ENCODE data around the gene TCP11. TPM values are rescaled to one million over a fixed set of nuclear protein-coding genes. Genes with fewer than 3 reads are reported as not detected.

TCP11 gene
- total and polyA plus RNA-seq, 2 of the 13 experiments (the other 11 are each of a cell fraction or from before 2014, with no cell fraction given) = 0.04 TPM; not detected in 1

DNA sequence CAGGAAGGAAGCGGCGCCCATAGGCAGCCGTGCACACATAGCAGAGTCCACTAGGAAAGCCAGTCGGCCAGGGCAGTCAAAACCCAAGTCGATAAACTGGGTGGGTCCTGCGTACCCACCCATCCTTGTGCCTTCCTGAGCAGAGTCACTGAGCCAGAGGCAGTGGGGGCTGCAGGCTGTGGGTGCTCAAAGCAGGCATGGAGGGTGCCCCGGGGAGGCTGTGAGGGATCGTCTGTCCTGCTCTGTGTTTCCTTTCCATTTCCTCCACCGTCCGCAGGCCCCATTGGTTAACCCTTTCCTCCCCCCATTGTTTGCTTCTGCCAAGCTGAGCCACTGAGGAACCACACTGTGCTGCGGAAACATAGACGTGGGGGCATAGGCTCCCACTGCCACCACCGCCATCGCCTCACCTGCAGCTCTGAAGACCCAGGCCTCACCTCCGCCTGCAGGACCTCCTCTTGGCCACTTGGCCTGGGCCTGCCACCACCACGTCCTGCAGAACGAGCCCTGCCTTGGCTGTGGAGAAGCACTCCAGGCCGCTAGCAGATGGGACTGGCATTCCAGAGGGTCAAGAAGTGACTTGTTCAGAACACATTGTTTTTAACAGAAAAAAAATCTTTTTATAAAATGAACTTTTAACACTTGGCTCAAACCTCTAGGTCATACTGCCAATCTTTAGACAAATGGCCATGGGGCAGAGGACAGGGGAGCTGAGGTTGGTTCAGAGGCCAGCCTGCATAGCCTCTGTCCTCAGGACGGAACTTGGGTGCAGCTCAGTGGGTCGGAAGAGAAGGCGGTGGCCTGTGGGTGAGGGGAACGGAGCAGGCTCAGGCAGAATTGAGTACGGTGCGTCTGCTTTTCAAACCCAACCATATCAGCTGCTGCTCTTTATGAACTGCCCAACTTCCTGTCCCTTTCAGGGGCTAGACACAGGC is 52.6 kb downstream of the TCP11 start:
- 97% methylated on average over 22 of the region's 24 CpGs for WGBS (ENCODE audit: low lambda C conversion rate)
- TF ChIP-seq, protein P1, sequence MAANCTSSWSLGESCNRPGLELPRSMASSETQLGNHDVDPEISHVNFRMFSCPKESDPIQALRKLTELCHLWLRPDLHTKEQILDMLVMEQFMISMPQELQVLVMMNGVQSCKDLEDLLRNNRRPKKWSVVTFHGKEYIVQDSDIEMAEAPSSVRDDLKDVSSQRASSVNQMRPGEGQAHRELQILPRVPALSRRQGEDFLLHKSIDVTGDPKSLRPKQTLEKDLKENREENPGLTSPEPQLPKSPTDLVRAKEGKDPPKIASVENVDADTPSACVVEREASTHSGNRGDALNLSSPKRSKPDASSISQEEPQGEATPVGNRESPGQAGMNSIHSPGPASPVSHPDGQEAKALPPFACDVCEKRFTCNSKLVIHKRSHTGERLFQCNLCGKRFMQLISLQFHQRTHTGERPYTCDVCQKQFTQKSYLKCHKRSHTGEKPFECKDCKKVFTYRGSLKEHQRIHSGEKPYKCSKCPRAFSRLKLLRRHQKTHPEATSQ (CRISPR knock-in tag; IDR thresholded peaks at IDR 0.05; ENCODE audit: borderline replicate concordance) = no peak
- TF ChIP-seq SIX1 (CRISPR knock-in tag; IDR thresholded peaks at IDR 0.05; ENCODE audit: borderline replicate concordance) (no peak), ZNF652 (CRISPR knock-in tag; IDR thresholded peaks at IDR 0.05; ENCODE audit: borderline replicate concordance, low read depth) (0 out of 2 replicates have a peak, but pooled peaks have one; percentile 19)
- Histone ChIP-seq H3K27ac (ENCODE audit: extremely low read length, insufficient read depth, low read length) (no peak overlapping the region), H3K9me3 (ENCODE audit: low read length) (no peaks in the 10 kb centered on the region), H2AFZ (ENCODE audit: low read length) (no peak overlapping the region), H3K79me2 (ENCODE audit: insufficient read depth, low read length) (no peaks in the 10 kb centered on the region), H3K4me3 (replicated peaks in 1 of 3; ENCODE audit: insufficient read depth in 1 of 3, low read depth in 2 of 3, low read length in 3 of 3) (no peak overlapping the region), H3K36me3 (replicated peaks in 1 of 2; ENCODE audit: control insufficient read depth in 1 of 2, insufficient read depth in 2 of 2, low read length in 2 of 2) (peaks cover 9 to 26% of the 10 kb centered on the region in 2 experiments; a peak in 4 of 5 replicates), H4K20me1 (ENCODE audit: insufficient read depth, low read length) (no peaks in the 10 kb centered on the region), H3K9ac (ENCODE audit: insufficient read depth, low read depth, low read length) (no peak overlapping the region), H3K4me2 (ENCODE audit: low read depth, low read length) (no peak overlapping the region), H3K27me3 (ENCODE audit: control insufficient read depth in 1 of 2, insufficient read depth in 2 of 2, low read length in 2 of 2) (no peaks in the 10 kb centered on the region), H3K4me1 (ENCODE audit: insufficient read depth, low read length) (no peaks in the 10 kb centered on the region)
- intact Hi-C loops (cut with micrococcal nuclease; ENCODE audit: unreplicated experiment) = no loop called here
- DNase-seq (ENCODE audit: low spot score) (no peak), ATAC-seq (no peak), FAIRE-seq (no peak)
- ChIA-PET CTCF (ENCODE audit: low intra/inter-chr PET ratio, low total read pairs) (no interaction called here), POLR2A (no interaction called here)
- BruUV-seq (replicated peaks) = no TSS peak
- in situ Hi-C loops (cut with HindIII; ENCODE audit: extremely low pct_ligation_motif_present, low pct_unique_long_range_greater_than_20kb) = no loop called here

All from HepG2 (cell line).